ENCODE measurements around the gene POLG. TPM values are rescaled to one million over a fixed set of nuclear protein-coding genes. Genes with fewer than 3 reads are reported as not detected.

POLG gene
- polyA plus RNA-seq, 1 experiment: 17.6 TPM

- no peak for TF ChIP-seq CTCF (IDR thresholded peaks at IDR 0.05; ENCODE audit: insufficient read depth, low read depth, low read length)
- Histone ChIP-seq H3K27me3 (ENCODE audit: control insufficient read depth, insufficient read depth, low read length) (peaks cover 85% of the 10 kb centered on the region), H3K4me3 (ENCODE audit: low read depth, low read length) (no peak overlapping the region), H3K36me3 (ENCODE audit: control insufficient read depth, insufficient read depth, low read length) (no peaks in the 10 kb centered on the region)
- CTCF ChIA-PET: interaction anchor here (0.6 to 6.2 kb wide), 4 partner anchors 10 to 144 kb away, joined by 3 to 68 read pairs (median 4); no protein-coding TSS in a partner anchor
- POLR2A ChIA-PET: no interaction called here
- DNase-seq (ENCODE audit: low read depth): no peak
These were observed 34.8 kb upstream of the POLG start for GRCh38 chr15:89369341-89369947.

- CTCF ChIA-PET: interaction anchor here (0.9 to 6.2 kb wide), 4 partner anchors 10 to 62 kb away, joined by 3 to 68 read pairs (median 4); no protein-coding TSS in a partner anchor
- no peak for DNase-seq (ENCODE audit: low read depth)
These were observed 34.1 kb upstream of the POLG start for GRCh38 chr15:89368566-89369223.

GRCh38 chr15:89367485-89368451, 33.1 kb upstream of the POLG start:
- TF ChIP-seq CTCF (IDR thresholded peaks at IDR 0.05; ENCODE audit: insufficient read depth, low read depth, low read length): no peak
- Histone ChIP-seq H3K36me3 (ENCODE audit: control insufficient read depth, insufficient read depth, low read length) (no peaks in the 10 kb centered on the region), H3K27me3 (ENCODE audit: control insufficient read depth, insufficient read depth, low read length) (peaks cover 90% of the 10 kb centered on the region), H3K4me3 (ENCODE audit: low read depth, low read length) (no peak overlapping the region)
- ChIA-PET POLR2A (no interaction called here), CTCF (interaction anchor here (0.5 to 6.2 kb wide), 3 partner anchors 9 to 168 kb away, joined by 3 to 68 read pairs (median 4); no protein-coding TSS in a partner anchor)
- no peak for DNase-seq (ENCODE audit: low read depth)

More at GRCh38 chr15:89368566-89369223, 34.1 kb upstream of the POLG start:
- H3K4me3 ChIP-seq (ENCODE audit: low read depth, low read length): no peak overlapping the region
- no peaks in the 10 kb centered on the region for H3K36me3 ChIP-seq (ENCODE audit: control insufficient read depth, insufficient read depth, low read length)
- peaks cover 88% of the 10 kb centered on the region for H3K27me3 ChIP-seq (ENCODE audit: control insufficient read depth, insufficient read depth, low read length)
- no peak for TF ChIP-seq CTCF (IDR thresholded peaks at IDR 0.05; ENCODE audit: insufficient read depth, low read depth, low read length)
- POLR2A ChIA-PET: no interaction called here

DNA sequence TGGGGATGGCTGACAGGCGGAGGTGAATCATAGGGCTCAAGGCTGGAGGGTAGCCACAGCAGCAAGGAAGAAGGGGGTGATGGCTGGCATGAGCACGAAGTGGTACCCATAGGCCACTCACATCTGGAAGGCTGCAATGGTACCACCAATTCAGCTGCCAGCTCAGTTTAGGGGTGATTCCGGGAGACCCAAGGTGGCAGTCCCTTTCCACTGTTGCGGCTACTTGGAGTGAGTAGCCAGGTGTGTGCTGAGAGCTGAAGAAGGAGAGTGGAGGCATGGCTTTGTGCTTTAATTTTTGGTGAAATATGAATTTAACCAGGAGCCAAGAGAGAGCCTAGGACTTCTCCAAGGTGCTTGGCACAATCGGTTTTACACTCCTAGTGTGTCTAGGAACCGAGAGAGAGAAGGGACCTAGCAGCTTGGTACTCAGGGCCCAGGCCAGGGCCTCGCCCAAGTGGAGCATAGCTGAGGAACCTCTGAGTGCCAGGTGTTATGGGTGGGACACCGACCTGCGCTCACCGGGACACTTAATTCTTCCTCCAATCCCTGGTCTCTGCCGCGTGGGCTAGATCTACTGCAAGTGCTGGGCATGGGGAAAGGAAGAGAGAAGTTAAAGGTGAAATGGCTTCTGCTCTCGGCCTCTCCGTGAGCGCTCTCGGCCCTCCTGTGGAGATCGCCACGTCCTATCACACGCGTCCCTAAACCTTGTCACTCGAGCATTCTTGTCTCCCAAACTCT, 32.2 kb upstream of the POLG start:
- POLR2A ChIA-PET: no interaction called here
- no peak overlapping the region for H3K4me3 ChIP-seq (ENCODE audit: low read depth, low read length)
- H3K36me3 ChIP-seq (ENCODE audit: control insufficient read depth, insufficient read depth, low read length): no peaks in the 10 kb centered on the region
- no peak for DNase-seq (ENCODE audit: low read depth)
- CTCF ChIA-PET: interaction anchor here (0.9 to 1.4 kb wide), 2 partner anchors 8 to 63 kb away, joined by 3 to 4 read pairs; no protein-coding TSS in a partner anchor
- TF ChIP-seq CTCF (IDR thresholded peaks at IDR 0.05; ENCODE audit: insufficient read depth, low read depth, low read length): no peak
- peaks cover 88% of the 10 kb centered on the region for H3K27me3 ChIP-seq (ENCODE audit: control insufficient read depth, insufficient read depth, low read length)
